GM23338 (cell line): Measurements from ENCODE around the gene RND3. TPM values are rescaled to one million over a fixed set of nuclear protein-coding genes. Genes with fewer than 3 reads are reported as not detected.

Experiments used
- ATAC-seq: fragments of 200-7000 bp; cut with Tn5 transposase; 3 replicates; pipeline ENCODE4 v1.9.1; 2020
- DNase-seq: peaks from one replicate; pipeline ENCODE4 v3.0.0-alpha.2; 2015; ENCODE audit warnings: low spot score
- H2AFZ ChIP-seq: fragments of 200-600 bp; sonication (generic); 2 replicates; pipeline ENCODE4 v1.8.0; 2016; ENCODE audit warnings: antibody characterized with exemption, mild to moderate bottlenecking, moderate library complexity
- H3F3A ChIP-seq: fragments of 200-600 bp; sonication (generic); replicated peaks from 2 replicates; pipeline ENCODE4 v1.8.0; 2017; ENCODE audit warnings: antibody characterized with exemption, mixed run types, low read depth
- H3K27ac ChIP-seq: fragments of 200-600 bp; sonication (generic); 2 replicates; pipeline ENCODE4 v1.6.1; 2016; ENCODE audit warnings: low read depth
- H3K27me3 ChIP-seq: fragments of 200-600 bp; sonication (generic); 2 replicates; pipeline ENCODE4 v1.8.0; 2016; ENCODE audit warnings: mild to moderate bottlenecking, mixed run types, moderate library complexity; ENCODE audit not compliant: insufficient read depth
- H3K36me3 ChIP-seq: fragments of 200-600 bp; sonication (generic); 2 replicates; pipeline ENCODE4 v1.8.0; 2016; ENCODE audit warnings: mild to moderate bottlenecking; ENCODE audit not compliant: insufficient read depth
- H3K4me1 ChIP-seq: fragments of 200-600 bp; sonication (generic); 2 replicates; pipeline ENCODE4 v1.8.0; 2016; ENCODE audit warnings: mild to moderate bottlenecking, moderate library complexity; ENCODE audit not compliant: insufficient read depth
- H3K4me2 ChIP-seq: fragments of 200-600 bp; sonication (generic); 2 replicates; pipeline ENCODE4 v1.7.1; 2017; ENCODE audit warnings: mixed run types
- H3K4me3 ChIP-seq: fragments of 200-600 bp; sonication (generic); 2 replicates; pipeline ENCODE4 v1.6.1; 2016; ENCODE audit warnings: mixed run types
- H3K79me2 ChIP-seq: fragments of 200-600 bp; sonication (generic); replicated peaks from 2 replicates; pipeline ENCODE4 v1.8.0; 2017; ENCODE audit warnings: mild to moderate bottlenecking; ENCODE audit not compliant: insufficient read depth
- H3K9me2 ChIP-seq: fragments of 200-600 bp; sonication (generic); 2 replicates; pipeline ENCODE4 v1.8.0; 2017; ENCODE audit not compliant: insufficient read depth
- H4K20me1 ChIP-seq: fragments of 200-600 bp; sonication (generic); replicated peaks from 2 replicates; pipeline ENCODE4 v1.8.0; 2017; ENCODE audit warnings: mild to moderate bottlenecking; ENCODE audit not compliant: insufficient read depth
- H3K27ac Mint-ChIP-seq: 2 replicates; pipeline ENCODE4 v1.8.0; 2020; ENCODE audit warnings: inconsistent platforms, mild to moderate bottlenecking, moderate library complexity, mixed read lengths
- H3K27me3 Mint-ChIP-seq: 3 replicates; pipeline ENCODE4 v1.8.0; 2022; ENCODE audit warnings: low read depth, mild to moderate bottlenecking, moderate library complexity, mixed read lengths, inconsistent platforms; ENCODE audit not compliant: insufficient read depth, poor library complexity
- H3K36me3 Mint-ChIP-seq: 3 replicates; pipeline ENCODE4 v1.8.0; 2021; ENCODE audit warnings: low read depth, mild to moderate bottlenecking, inconsistent platforms, moderate library complexity, mixed read lengths
- H3K4me1 Mint-ChIP-seq: 3 replicates; pipeline ENCODE4 v1.8.0; 2020; ENCODE audit warnings: mild to moderate bottlenecking, inconsistent platforms, mixed read lengths
- H3K4me3 Mint-ChIP-seq: 3 replicates; pipeline ENCODE4 v1.8.0; 2021; ENCODE audit warnings: moderate library complexity, mild to moderate bottlenecking, inconsistent platforms, mixed read lengths
- H3K9me3 Mint-ChIP-seq: 3 replicates; pipeline ENCODE4 v1.8.0; 2020; ENCODE audit warnings: moderate library complexity, mild to moderate bottlenecking, inconsistent platforms, mixed read lengths
- CREB1 ChIP-seq: fragments of 250-450 bp; sonication (Bioruptor Pico); IDR thresholded peaks from 2 replicates; pipeline ENCODE4 v1.5.0; 2020; ENCODE audit warnings: low read depth, mild to moderate bottlenecking, moderate library complexity
- EZH2 ChIP-seq: fragments of 200-600 bp; sonication (generic); IDR thresholded peaks from one replicate; pipeline ENCODE4 v1.8.0; 2017; ENCODE audit warnings: antibody characterized with exemption, mild to moderate bottlenecking, low read depth; ENCODE audit not compliant: unreplicated experiment
- EZH2phosphoT487 ChIP-seq: fragments of 200-600 bp; sonication (generic); IDR thresholded peaks from one replicate; pipeline ENCODE4 v1.8.1; 2018; ENCODE audit warnings: antibody characterized with exemption; ENCODE audit not compliant: unreplicated experiment
- JUNB ChIP-seq: IDR thresholded peaks from one replicate; pipeline ENCODE4 v1.6.1; 2016; ENCODE audit warnings: antibody characterized with exemption; ENCODE audit not compliant: unreplicated experiment
- NANOG ChIP-seq: IDR thresholded peaks from 2 replicates; pipeline ENCODE4 v1.6.1; 2016; ENCODE audit warnings: antibody characterized with exemption, borderline replicate concordance
- POLR2AphosphoS5 ChIP-seq: IDR thresholded peaks from 2 replicates; pipeline ENCODE4 v1.6.1; 2016; ENCODE audit warnings: antibody characterized with exemption, low read depth
- STAT1 ChIP-seq: IDR thresholded peaks from one replicate; pipeline ENCODE4 v1.6.1; 2016; ENCODE audit warnings: antibody characterized with exemption; ENCODE audit not compliant: unreplicated experiment
- ZNF114 ChIP-seq: fragments of 250-450 bp; sonication (Bioruptor Pico); IDR thresholded peaks from 2 replicates; pipeline ENCODE4 v1.5.0; 2020; ENCODE audit warnings: mild to moderate bottlenecking, moderate library complexity
- ZNF331 ChIP-seq: fragments of 250-450 bp; sonication (Bioruptor Pico); IDR thresholded peaks from 2 replicates; pipeline ENCODE4 v1.5.0; 2020; ENCODE audit warnings: low read depth, mild to moderate bottlenecking, moderate library complexity
- polyA plus RNA-seq: library from polyadenylated mRNA; unstranded; fragments of >200 nt; fragmentation: Nextera tagmentation; extraction: Ambion mirVana; gene quantifications from 2 replicates; pipeline ENCODE4 v1.2.1, GENCODE V29; 2016
- total RNA-seq: library from RNA; depleted of rRNA; stranded (reverse); fragments of >200 nt; shearing (Covaris generic); gene quantifications from 2 replicates; pipeline ENCODE4 v1.2.3, GENCODE V29; 2014
- TF ChIP-seq, protein P1 (sequence below), 2 experiments: fragments of 200-600 bp in 1 of 2; sonication (generic) in 1 of 2; conservative IDR thresholded peaks; 2 replicates each; pipeline versions ENCODE4 v1.5.1 to v1.6.1; 2016 to 2017; ENCODE audit warnings: antibody characterized with exemption in 2 of 2, low read depth in 2 of 2, mild to moderate bottlenecking in 2 of 2, moderate library complexity in 1 of 2
- TF ChIP-seq, protein P2 (sequence below): IDR thresholded peaks from 2 replicates; pipeline ENCODE4 v1.6.1; 2016; ENCODE audit warnings: antibody characterized with exemption
- TF ChIP-seq, protein P3 (sequence below): IDR thresholded peaks from one replicate; pipeline ENCODE4 v1.6.1; 2018; ENCODE audit warnings: antibody characterized with exemption; ENCODE audit not compliant: unreplicated experiment
- TF ChIP-seq, protein P4 (sequence below): fragments of 250-450 bp; sonication (Bioruptor Pico); IDR thresholded peaks from 2 replicates; pipeline ENCODE4 v1.5.0; 2020; ENCODE audit warnings: mild to moderate bottlenecking, moderate library complexity

RND3 gene
- total and polyA plus RNA-seq, 2 experiments from 2014 or later = 48.2 to 55.3 TPM

DNA sequence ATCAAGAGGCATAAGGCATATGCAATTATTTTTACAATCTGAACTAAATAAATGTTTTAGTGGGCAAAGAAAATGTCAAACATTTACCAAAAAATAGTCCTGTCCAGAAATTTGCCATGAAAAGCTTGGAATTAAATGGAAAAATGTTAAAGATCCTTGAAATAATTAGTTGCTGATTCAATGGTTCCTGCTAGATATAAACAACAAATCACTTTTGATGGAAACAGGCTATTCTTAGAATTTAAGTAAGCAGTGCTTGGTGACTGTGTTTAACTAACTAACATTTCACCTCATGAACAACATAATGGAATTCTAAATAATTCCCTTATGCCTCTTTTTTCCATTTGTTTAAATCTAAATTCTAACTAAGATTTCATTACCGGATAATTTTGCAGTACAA is 3.9 kb downstream of the RND3 start:
- Histone ChIP-seq H3K27me3 (no peaks in the 10 kb centered on the region), H3F3A (no peaks in the 10 kb centered on the region), H3K9me2 (no peaks in the 10 kb centered on the region), H3K36me3 (peaks cover 31% of the 10 kb centered on the region), H4K20me1 (peaks cover 62% of the 10 kb centered on the region), H3K4me2 (peak overlapping the region; percentile 91), H3K4me3 (peak overlapping the region; percentile 97), H3K79me2 (peaks cover 88% of the 10 kb centered on the region), H2AFZ (no peak overlapping the region), H3K27ac (no peak overlapping the region), H3K4me1 (peaks cover 61% of the 10 kb centered on the region)
- H3K9me3 Mint-ChIP-seq = no peaks in the 10 kb centered on the region; the same call in 2 of the 3 replicates
- H3K36me3 Mint-ChIP-seq = peaks cover 71% of the 10 kb centered on the region
- peak overlapping the region; percentile 51 for H3K4me3 Mint-ChIP-seq
- H3K4me1 Mint-ChIP-seq = peaks cover 57% of the 10 kb centered on the region
- TF ChIP-seq, protein P1, sequence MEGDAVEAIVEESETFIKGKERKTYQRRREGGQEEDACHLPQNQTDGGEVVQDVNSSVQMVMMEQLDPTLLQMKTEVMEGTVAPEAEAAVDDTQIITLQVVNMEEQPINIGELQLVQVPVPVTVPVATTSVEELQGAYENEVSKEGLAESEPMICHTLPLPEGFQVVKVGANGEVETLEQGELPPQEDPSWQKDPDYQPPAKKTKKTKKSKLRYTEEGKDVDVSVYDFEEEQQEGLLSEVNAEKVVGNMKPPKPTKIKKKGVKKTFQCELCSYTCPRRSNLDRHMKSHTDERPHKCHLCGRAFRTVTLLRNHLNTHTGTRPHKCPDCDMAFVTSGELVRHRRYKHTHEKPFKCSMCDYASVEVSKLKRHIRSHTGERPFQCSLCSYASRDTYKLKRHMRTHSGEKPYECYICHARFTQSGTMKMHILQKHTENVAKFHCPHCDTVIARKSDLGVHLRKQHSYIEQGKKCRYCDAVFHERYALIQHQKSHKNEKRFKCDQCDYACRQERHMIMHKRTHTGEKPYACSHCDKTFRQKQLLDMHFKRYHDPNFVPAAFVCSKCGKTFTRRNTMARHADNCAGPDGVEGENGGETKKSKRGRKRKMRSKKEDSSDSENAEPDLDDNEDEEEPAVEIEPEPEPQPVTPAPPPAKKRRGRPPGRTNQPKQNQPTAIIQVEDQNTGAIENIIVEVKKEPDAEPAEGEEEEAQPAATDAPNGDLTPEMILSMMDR (conservative IDR thresholded peaks at IDR 0.05; ENCODE audit: low read depth in 2 of 2) = no peak
- TF ChIP-seq JUNB = no peak
- TF ChIP-seq, protein P2, sequence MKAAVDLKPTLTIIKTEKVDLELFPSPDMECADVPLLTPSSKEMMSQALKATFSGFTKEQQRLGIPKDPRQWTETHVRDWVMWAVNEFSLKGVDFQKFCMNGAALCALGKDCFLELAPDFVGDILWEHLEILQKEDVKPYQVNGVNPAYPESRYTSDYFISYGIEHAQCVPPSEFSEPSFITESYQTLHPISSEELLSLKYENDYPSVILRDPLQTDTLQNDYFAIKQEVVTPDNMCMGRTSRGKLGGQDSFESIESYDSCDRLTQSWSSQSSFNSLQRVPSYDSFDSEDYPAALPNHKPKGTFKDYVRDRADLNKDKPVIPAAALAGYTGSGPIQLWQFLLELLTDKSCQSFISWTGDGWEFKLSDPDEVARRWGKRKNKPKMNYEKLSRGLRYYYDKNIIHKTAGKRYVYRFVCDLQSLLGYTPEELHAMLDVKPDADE = no peak
- TF ChIP-seq STAT1 = no peak
- TF ChIP-seq, protein P3, sequence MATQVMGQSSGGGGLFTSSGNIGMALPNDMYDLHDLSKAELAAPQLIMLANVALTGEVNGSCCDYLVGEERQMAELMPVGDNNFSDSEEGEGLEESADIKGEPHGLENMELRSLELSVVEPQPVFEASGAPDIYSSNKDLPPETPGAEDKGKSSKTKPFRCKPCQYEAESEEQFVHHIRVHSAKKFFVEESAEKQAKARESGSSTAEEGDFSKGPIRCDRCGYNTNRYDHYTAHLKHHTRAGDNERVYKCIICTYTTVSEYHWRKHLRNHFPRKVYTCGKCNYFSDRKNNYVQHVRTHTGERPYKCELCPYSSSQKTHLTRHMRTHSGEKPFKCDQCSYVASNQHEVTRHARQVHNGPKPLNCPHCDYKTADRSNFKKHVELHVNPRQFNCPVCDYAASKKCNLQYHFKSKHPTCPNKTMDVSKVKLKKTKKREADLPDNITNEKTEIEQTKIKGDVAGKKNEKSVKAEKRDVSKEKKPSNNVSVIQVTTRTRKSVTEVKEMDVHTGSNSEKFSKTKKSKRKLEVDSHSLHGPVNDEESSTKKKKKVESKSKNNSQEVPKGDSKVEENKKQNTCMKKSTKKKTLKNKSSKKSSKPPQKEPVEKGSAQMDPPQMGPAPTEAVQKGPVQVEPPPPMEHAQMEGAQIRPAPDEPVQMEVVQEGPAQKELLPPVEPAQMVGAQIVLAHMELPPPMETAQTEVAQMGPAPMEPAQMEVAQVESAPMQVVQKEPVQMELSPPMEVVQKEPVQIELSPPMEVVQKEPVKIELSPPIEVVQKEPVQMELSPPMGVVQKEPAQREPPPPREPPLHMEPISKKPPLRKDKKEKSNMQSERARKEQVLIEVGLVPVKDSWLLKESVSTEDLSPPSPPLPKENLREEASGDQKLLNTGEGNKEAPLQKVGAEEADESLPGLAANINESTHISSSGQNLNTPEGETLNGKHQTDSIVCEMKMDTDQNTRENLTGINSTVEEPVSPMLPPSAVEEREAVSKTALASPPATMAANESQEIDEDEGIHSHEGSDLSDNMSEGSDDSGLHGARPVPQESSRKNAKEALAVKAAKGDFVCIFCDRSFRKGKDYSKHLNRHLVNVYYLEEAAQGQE = no peak
- TF ChIP-seq POLR2AphosphoS5 = no peak
- TF ChIP-seq, protein P4, sequence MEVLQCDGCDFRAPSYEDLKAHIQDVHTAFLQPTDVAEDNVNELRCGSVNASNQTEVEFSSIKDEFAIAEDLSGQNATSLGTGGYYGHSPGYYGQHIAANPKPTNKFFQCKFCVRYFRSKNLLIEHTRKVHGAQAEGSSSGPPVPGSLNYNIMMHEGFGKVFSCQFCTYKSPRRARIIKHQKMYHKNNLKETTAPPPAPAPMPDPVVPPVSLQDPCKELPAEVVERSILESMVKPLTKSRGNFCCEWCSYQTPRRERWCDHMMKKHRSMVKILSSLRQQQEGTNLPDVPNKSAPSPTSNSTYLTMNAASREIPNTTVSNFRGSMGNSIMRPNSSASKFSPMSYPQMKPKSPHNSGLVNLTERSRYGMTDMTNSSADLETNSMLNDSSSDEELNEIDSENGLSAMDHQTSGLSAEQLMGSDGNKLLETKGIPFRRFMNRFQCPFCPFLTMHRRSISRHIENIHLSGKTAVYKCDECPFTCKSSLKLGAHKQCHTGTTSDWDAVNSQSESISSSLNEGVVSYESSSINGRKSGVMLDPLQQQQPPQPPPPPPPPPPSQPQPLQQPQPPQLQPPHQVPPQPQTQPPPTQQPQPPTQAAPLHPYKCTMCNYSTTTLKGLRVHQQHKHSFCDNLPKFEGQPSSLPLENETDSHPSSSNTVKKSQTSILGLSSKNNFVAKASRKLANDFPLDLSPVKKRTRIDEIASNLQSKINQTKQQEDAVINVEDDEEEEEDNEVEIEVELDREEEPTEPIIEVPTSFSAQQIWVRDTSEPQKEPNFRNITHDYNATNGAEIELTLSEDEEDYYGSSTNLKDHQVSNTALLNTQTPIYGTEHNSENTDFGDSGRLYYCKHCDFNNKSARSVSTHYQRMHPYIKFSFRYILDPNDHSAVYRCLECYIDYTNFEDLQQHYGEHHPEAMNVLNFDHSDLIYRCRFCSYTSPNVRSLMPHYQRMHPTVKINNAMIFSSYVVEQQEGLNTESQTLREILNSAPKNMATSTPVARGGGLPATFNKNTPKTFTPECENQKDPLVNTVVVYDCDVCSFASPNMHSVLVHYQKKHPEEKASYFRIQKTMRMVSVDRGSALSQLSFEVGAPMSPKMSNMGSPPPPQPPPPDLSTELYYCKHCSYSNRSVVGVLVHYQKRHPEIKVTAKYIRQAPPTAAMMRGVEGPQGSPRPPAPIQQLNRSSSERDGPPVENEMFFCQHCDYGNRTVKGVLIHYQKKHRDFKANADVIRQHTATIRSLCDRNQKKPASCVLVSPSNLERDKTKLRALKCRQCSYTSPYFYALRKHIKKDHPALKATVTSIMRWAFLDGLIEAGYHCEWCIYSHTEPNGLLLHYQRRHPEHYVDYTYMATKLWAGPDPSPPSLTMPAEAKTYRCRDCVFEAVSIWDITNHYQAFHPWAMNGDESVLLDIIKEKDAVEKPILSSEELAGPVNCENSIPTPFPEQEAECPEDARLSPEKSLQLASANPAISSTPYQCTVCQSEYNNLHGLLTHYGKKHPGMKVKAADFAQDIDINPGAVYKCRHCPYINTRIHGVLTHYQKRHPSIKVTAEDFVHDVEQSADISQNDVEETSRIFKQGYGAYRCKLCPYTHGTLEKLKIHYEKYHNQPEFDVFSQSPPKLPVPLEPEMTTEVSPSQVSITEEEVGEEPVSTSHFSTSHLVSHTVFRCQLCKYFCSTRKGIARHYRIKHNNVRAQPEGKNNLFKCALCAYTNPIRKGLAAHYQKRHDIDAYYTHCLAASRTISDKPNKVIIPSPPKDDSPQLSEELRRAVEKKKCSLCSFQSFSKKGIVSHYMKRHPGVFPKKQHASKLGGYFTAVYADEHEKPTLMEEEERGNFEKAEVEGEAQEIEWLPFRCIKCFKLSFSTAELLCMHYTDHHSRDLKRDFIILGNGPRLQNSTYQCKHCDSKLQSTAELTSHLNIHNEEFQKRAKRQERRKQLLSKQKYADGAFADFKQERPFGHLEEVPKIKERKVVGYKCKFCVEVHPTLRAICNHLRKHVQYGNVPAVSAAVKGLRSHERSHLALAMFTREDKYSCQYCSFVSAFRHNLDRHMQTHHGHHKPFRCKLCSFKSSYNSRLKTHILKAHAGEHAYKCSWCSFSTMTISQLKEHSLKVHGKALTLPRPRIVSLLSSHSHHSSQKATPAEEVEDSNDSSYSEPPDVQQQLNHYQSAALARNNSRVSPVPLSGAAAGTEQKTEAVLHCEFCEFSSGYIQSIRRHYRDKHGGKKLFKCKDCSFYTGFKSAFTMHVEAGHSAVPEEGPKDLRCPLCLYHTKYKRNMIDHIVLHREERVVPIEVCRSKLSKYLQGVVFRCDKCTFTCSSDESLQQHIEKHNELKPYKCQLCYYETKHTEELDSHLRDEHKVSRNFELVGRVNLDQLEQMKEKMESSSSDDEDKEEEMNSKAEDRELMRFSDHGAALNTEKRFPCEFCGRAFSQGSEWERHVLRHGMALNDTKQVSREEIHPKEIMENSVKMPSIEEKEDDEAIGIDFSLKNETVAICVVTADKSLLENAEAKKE (CRISPR knock-in tag) = no peak
- no peak for TF ChIP-seq EZH2phosphoT487
- TF ChIP-seq EZH2 = no peak
- no peak for TF ChIP-seq ZNF114 (CRISPR knock-in tag)
- TF ChIP-seq NANOG = no peak
- TF ChIP-seq CREB1 = no peak
- no peak for TF ChIP-seq ZNF331 (CRISPR knock-in tag)
- ATAC-seq (no peak), DNase-seq (no peak)
- peaks cover 20% of the 10 kb centered on the region for H3K27me3 Mint-ChIP-seq
- 0 out of 2 replicates have a peak overlapping the region, but pooled peaks have one; percentile 44 for H3K27ac Mint-ChIP-seq
